Measurements from ENCODE around the gene FGD5.

The FGD5 gene

DNA sequence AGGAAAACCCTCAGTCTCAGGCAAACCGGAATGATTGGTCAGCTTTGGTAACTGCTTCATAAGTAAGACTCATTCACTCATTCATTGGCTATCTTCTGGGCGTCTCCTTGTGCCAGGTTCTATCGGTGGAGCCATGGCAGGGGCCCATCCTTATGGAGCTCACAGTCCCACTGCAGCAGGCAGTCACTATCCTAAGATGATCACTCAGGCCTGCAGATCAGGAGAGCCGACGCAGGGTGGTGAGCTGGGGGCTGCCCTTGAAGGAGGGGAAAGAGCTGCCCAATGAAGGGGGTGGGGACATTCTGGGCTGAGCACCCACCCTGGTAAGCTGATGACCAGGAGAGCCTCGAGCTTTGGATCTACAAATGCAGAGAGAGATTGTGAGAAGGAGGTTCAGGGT lies 20.5 kb upstream of the FGD5 start:
- TF ChIP-seq, protein P1, sequence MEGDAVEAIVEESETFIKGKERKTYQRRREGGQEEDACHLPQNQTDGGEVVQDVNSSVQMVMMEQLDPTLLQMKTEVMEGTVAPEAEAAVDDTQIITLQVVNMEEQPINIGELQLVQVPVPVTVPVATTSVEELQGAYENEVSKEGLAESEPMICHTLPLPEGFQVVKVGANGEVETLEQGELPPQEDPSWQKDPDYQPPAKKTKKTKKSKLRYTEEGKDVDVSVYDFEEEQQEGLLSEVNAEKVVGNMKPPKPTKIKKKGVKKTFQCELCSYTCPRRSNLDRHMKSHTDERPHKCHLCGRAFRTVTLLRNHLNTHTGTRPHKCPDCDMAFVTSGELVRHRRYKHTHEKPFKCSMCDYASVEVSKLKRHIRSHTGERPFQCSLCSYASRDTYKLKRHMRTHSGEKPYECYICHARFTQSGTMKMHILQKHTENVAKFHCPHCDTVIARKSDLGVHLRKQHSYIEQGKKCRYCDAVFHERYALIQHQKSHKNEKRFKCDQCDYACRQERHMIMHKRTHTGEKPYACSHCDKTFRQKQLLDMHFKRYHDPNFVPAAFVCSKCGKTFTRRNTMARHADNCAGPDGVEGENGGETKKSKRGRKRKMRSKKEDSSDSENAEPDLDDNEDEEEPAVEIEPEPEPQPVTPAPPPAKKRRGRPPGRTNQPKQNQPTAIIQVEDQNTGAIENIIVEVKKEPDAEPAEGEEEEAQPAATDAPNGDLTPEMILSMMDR (IDR thresholded peaks at IDR 0.05) = no peak

DNA sequence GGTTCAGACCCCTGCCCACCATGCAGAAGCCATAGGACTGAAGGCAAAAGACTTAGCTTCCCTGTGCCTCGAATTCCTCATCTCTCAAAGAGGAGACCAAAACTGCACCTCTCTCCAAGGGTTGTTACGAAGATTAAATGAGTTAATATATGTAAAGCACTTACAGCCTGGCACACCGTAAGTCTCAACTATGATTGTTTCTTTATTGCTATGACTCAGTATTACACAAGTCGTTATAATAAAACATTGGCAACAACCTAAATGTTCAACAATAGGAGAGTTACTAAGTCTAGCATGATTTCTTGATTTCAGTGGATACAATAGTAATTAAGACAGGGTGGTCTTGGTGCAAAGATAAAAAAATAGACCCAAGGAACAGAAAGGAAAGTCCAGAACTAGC lies 19.6 kb upstream of the FGD5 start:
- TF ChIP-seq, protein P1 (IDR thresholded peaks at IDR 0.05) = no peak

DNA sequence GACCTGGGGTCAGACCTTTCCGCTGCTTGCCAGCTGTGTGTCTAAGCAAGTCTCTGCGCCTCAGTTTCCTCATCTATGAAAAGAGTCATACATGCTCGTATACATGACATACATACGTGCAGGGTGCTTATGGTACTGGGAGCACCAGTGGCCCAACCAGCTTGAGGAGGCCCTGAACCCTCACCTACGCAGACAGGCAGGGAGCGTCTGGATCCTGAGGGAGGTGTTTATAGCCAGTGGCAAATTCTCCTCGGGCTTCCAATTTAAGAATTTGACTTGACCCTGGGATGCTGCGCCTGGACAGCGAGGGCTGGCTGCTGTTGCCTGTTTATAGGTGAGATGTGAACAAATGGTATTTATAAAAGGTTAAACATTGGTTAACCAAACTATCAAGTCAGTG lies 17.7 kb upstream of the FGD5 start:
- TF ChIP-seq, protein P1 (IDR thresholded peaks at IDR 0.05) = no peak

DNA sequence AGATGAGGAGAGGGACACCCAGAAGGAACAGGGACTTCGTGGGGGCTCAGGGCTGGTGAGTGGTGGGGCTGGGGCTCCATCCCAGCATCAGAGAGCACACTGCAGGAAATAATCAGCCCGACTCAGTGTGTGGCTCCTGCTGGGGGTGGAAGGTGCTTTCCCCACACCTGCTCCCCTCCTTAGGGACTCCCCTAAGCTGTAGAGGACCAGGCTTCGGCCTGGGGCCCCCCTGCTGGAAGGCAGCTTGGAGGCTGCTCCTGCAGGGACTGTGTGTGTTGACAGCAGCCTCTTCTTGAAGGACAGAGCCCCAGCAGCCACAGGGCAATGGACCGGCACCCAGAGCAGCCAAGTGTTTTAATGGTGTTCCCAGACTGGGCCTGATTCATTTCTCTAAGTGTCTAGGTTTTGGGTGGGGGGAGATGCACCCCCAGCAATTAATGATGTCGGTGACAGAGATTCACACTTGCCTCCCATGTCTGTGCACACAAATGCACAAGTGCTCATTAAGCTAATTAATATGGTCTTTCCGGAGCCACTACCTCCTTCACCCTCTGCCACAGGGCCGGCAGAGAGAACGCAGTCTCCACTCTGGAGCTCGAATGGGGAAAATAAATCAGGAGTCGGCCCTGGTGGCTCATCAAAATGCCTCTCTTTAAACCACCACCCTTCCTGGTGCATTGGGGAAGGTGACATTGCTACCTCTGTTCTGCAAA lies 16.9 kb upstream of the FGD5 start:
- TF ChIP-seq, protein P1 (IDR thresholded peaks at IDR 0.05) = no peak

DNA sequence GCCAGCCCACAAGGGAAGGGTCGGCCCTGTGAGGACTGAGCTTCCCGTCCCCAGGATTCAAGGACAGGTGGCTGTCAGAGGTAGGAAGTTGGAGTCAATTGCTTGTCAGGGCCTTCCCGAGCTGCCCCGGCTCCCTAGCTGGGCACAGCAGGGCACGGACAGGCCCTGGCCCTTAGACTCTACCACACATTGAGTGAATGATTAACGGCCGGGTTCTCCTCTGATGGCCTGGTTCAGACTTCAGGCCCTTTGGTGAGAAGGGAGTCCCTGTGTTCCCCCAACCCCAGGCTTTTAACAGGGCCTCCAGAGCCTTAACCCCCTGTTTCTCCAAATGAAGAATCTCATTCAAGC lies 16.4 kb upstream of the FGD5 start:
- TF ChIP-seq, protein P1 (IDR thresholded peaks at IDR 0.05) = no peak

DNA sequence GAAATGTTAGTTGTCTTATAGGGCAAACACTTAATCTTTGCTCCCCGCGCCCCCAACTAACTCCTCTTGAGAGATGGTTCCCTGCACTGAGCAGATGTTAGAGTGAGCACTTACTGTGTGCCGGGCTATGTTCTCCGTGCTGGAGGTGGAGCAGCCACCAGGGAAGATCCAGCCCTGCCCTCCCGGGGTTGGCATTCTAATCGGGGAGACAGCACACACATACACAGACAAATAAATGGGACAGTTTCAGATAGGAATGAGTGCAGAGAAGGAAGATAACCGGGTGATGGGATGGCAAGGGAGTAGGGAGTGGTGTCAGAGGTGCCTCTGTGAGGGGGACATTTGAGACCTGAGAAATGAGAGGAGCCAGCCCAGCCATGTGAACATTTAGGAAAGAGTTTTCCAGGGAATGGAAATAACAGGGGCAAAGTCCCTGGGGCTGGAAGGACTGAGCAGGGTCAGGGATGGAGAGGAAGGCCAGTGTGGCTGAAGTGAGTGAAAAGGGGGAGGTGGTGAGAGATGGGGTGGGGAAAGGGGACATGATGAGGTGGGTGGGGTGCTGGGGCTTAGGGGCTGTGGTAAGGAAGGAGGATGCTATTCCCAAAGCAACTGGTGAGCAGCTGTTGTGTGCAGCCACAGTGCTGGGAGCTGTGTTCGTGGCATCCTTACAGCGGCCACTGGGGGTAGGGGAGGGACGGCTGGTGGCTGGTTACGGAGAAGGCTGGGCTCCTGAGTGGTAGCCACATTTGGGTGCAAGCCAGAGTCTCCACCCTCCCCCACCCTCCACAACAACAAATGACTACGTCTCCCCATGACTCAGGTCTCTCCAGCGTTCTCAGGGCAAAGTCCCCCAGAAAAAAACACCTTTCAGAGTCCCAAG lies 15.4 kb upstream of the FGD5 start:
- TF ChIP-seq, protein P1 (IDR thresholded peaks at IDR 0.05) = no peak

DNA sequence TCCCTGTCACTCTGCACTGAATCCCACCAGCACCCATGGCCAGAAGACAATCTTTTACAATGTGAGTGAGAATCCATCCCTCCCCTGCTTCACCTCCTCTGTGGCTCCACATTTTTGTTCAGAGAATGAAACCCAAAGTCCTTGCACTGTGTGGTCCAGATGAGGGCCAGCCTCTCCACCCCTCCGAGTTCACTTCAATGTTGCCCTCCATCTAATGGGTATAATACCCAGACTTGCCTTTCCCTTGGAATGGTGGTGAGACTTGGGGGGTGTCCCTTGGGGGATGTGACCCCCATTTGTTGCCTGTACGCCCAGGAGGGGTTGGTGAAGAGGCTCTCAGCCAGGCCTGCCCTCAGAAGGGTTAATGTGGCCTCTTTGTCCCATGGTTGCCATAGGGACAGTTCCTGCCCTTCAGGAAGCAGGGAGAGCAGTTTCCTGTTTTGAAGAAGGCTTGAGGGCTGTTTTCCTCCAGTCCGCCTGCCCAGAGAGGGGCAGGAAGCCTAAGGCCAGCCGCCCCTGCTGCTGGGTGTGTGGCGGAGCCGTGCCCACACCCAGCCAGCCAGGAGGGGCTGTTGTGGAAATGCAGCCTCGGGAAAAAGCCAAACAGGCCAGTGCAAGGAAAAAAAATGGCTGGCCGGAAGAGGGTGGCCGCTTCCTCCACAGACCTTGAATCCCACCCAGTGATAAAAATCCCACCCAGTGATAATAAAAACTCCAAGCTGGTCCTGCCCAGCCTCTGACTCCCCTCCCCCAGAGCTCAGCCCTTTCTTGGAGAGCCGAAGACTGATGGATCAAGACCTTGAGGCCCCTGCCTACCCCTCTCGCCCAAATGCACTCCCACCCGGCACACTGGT lies 14.6 kb upstream of the FGD5 start:
- TF ChIP-seq, protein P1 (IDR thresholded peaks at IDR 0.05) = no peak

Measured in LNCAP (cell line).